PC-9 (cell line): Measurements from ENCODE around the gene XYLB. TPM values are rescaled to one million over a fixed set of nuclear protein-coding genes. Genes with fewer than 3 reads are reported as not detected.

ENCODE experiments used
- BruUV-seq: library from RNA; stranded (reverse); fragments of 400-500 nt; replicated peaks from 2 replicates; lab custom pipeline; 2021; lab: Mats Ljungman, UMichigan
- CTCF ChIA-PET: fragments of 300-600 bp; sonication (Branson Sonifier 250); formaldehyde crosslinking; loops from one replicate; lab custom pipeline; 2022; ENCODE audit warnings: antibody characterized with exemption; lab: Charles Lee
- POLR2A ChIA-PET: fragments of 300-600 bp; sonication (Branson Sonifier 250); formaldehyde crosslinking; loops from one replicate; lab custom pipeline; 2022; ENCODE audit warnings: antibody characterized with exemption; ENCODE audit not compliant: unreplicated experiment; lab: Charles Lee
- DNase-seq, 2 experiments: peaks; one replicate each; pipeline versions ENCODE4 v3.0.0 to v3.0.0-alpha.2; 2015 to 2022; ENCODE audit warnings: mixed read lengths in 1 of 2
- H2AFZ ChIP-seq: fragments of 200-600 bp; sonication (generic); 2 replicates; pipeline ENCODE4 v1.8.1; 2017; ENCODE audit warnings: antibody characterized with exemption
- H3F3A ChIP-seq: fragments of 200-600 bp; sonication (generic); 2 replicates; pipeline ENCODE4 v1.8.1; 2017; ENCODE audit warnings: antibody characterized with exemption, mild to moderate bottlenecking, low read depth; ENCODE audit not compliant: insufficient read depth
- H3K27ac ChIP-seq: fragments of 200-600 bp; sonication (generic); 2 replicates; pipeline ENCODE4 v1.6.1; 2016; ENCODE audit warnings: mixed run types
- H3K27me3 ChIP-seq: fragments of 200-600 bp; sonication (generic); 2 replicates; pipeline ENCODE4 v1.6.1; 2016; ENCODE audit warnings: low read depth, mixed run types; ENCODE audit not compliant: insufficient read depth
- H3K36me3 ChIP-seq: fragments of 200-600 bp; sonication (generic); 2 replicates; pipeline ENCODE4 v1.6.1; 2016; ENCODE audit warnings: low read depth, mixed run types
- H3K4me1 ChIP-seq: fragments of 200-600 bp; sonication (generic); replicated peaks from 2 replicates; pipeline ENCODE4 v1.6.1; 2016; ENCODE audit warnings: mixed run types; ENCODE audit not compliant: insufficient read depth
- H3K4me2 ChIP-seq: fragments of 200-600 bp; sonication (generic); 2 replicates; pipeline ENCODE4 v1.6.1; 2017; ENCODE audit warnings: mixed run types
- H3K4me3 ChIP-seq: fragments of 200-600 bp; sonication (generic); 2 replicates; pipeline ENCODE4 v1.6.1; 2016; ENCODE audit warnings: mixed run types
- H3K79me2 ChIP-seq: fragments of 200-600 bp; sonication (generic); 2 replicates; pipeline ENCODE4 v1.6.1; 2017; ENCODE audit warnings: low read depth, mixed run types
- H3K9me2 ChIP-seq: fragments of 200-600 bp; sonication (generic); 2 replicates; pipeline ENCODE4 v1.8.1; 2017; ENCODE audit warnings: mild to moderate bottlenecking; ENCODE audit not compliant: insufficient read depth
- H3K9me3 ChIP-seq: fragments of 200-600 bp; sonication (generic); 2 replicates; pipeline ENCODE4 v1.8.1; 2016; ENCODE audit warnings: low read depth; ENCODE audit not compliant: insufficient read depth
- H4K20me1 ChIP-seq: fragments of 200-600 bp; sonication (generic); 2 replicates; pipeline ENCODE4 v1.8.1; 2017; ENCODE audit not compliant: insufficient read depth
- EZH2 ChIP-seq: fragments of 200-600 bp; sonication (generic); IDR thresholded peaks from 2 replicates; pipeline ENCODE4 v1.8.0; 2017; ENCODE audit warnings: antibody characterized with exemption, low read depth
- intact Hi-C: fragments of 100-400 bp; cut with micrococcal nuclease; formaldehyde crosslinking; loops from one replicate; pipeline ENCODE4 v1.10.0; 2022; ENCODE audit not compliant: unreplicated experiment
- total RNA-seq: library from RNA; stranded (reverse); gene quantifications from 2 replicates; pipeline ENCODE4 v1.2.3, GENCODE V29; 2021
- TF ChIP-seq, protein P1 (sequence below): fragments of 200-600 bp; sonication (generic); conservative IDR thresholded peaks from 2 replicates; pipeline ENCODE4 v1.6.1; 2017; ENCODE audit warnings: mixed run types, antibody characterized with exemption, mild to moderate bottlenecking, moderate library complexity

Gene XYLB
- total RNA-seq, 1 experiment from 2014 or later: 2.4 TPM

DNA sequence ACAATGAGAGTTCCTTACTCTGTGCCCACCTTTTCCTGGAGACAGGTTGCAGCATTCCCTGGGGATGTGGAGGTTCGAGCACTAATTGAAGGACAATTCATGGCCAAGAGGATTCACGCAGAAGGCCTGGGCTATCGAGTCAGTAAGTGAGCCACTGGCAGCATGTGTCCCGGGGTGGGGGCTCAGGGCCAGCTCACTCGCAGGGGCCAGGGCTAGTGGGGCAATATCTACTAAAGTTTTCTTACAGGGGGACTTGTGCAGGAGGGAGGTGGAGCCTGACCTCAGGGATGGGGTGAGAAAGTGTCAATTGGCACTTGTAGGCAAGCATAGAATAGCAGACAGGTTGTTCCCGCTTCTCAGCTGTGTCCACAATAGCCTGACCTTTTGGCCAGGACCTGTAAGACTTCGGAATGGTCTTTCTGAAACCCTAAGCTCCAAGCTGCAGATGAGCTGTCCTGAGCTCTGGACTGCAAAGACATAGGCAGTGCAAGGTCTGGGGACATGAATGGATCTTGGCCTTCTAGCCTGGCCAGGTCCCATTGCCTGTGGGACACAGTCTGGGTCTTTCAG lies 32.7 kb downstream of the XYLB start:
- no TSS peak for BruUV-seq
- Histone ChIP-seq H3F3A (no peaks in the 10 kb centered on the region), H2AFZ (no peak overlapping the region), H3K4me1 (no peaks in the 10 kb centered on the region), H4K20me1 (no peaks in the 10 kb centered on the region), H3K4me3 (no peak overlapping the region), H3K27me3 (no peaks in the 10 kb centered on the region), H3K9me3 (no peaks in the 10 kb centered on the region), H3K79me2 (no peaks in the 10 kb centered on the region), H3K36me3 (no peaks in the 10 kb centered on the region), H3K9me2 (no peaks in the 10 kb centered on the region), H3K27ac (no peak overlapping the region), H3K4me2 (no peak overlapping the region)
- TF ChIP-seq EZH2: no peak
- TF ChIP-seq, protein P1, sequence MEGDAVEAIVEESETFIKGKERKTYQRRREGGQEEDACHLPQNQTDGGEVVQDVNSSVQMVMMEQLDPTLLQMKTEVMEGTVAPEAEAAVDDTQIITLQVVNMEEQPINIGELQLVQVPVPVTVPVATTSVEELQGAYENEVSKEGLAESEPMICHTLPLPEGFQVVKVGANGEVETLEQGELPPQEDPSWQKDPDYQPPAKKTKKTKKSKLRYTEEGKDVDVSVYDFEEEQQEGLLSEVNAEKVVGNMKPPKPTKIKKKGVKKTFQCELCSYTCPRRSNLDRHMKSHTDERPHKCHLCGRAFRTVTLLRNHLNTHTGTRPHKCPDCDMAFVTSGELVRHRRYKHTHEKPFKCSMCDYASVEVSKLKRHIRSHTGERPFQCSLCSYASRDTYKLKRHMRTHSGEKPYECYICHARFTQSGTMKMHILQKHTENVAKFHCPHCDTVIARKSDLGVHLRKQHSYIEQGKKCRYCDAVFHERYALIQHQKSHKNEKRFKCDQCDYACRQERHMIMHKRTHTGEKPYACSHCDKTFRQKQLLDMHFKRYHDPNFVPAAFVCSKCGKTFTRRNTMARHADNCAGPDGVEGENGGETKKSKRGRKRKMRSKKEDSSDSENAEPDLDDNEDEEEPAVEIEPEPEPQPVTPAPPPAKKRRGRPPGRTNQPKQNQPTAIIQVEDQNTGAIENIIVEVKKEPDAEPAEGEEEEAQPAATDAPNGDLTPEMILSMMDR: no peak
- intact Hi-C loops: no loop called here
- DNase-seq: no peak
- ChIA-PET POLR2A (no interaction called here), CTCF (no interaction called here)

DNA sequence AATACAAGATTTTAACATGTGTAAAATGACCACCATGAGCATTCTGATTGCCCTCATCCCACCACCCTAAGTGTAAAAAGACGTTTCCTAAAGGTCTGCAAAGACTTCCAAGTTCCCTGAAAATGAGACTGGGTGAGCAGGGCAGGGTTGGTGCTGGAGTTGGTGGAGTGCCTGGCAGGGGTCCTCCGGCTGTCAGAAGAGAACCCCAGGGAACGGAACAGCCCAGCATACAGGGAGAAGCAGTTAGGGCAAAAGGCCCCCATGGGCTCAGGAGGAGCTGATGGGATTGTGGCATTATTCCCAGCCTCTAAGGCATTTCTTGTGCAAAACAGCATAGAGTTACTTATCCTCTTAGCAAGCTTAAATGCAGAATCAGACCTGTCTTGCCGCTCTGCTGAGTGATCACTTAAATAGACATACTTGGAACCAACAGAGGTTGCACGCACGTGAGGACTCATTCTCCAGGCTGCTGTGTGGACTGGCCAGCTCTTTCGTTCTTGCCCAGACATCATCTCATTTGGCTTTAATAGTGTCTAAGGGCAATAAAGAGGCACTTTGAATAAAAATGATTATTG lies 36.0 kb downstream of the XYLB start:
- no TSS peak for BruUV-seq
- no peak for TF ChIP-seq EZH2
- TF ChIP-seq, protein P1: no peak
- DNase-seq: no peak
- H2AFZ ChIP-seq: no peak overlapping the region
- H3K9me2 ChIP-seq: no peaks in the 10 kb centered on the region
- no peaks in the 10 kb centered on the region; the same call in 1 of the 2 replicates for H3K9me3 ChIP-seq
- H3K79me2 ChIP-seq: no peaks in the 10 kb centered on the region
- no peaks in the 10 kb centered on the region for H3K27me3 ChIP-seq
- H3K4me3 ChIP-seq: no peak overlapping the region
- POLR2A ChIA-PET: no interaction called here
- no peaks in the 10 kb centered on the region for H4K20me1 ChIP-seq
- H3K4me1 ChIP-seq: no peaks in the 10 kb centered on the region
- CTCF ChIA-PET: no interaction called here
- H3K36me3 ChIP-seq: no peaks in the 10 kb centered on the region
- no peak overlapping the region for H3K27ac ChIP-seq
- no peaks in the 10 kb centered on the region for H3F3A ChIP-seq
- H3K4me2 ChIP-seq: no peak overlapping the region
- intact Hi-C loops: no loop called here

DNA sequence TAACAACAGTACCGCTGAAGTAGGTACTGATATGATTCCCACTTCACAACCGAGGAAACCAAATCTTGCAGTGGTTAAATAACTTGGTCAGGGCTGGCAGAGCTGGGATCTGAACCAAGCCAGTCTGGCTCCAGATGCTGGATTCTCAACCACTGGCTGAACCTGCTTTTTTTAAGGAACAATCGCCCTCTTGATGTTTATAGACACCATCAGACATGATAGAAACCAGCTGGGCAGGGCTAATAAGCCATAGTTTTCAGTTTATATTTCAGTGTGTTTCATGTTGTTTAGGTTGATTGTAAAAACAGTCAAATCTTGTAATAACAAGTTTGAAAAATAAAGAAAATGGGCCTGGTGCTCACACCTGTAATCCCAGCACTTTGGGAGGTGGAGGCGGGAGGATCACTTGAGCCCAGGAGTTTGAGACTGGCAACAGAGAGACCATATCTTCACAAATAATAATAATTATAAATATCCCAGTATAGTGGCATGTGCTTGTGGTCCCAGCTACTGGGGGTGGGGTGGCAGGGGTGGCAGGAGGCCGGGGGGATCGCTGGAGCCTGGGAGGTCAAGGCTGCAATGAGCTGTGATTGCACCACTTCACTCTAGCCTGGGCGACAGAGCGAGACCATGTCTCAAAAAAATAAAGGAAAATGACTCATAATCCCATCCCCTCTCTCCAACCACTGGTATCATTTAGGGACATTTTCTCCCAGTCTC lies 36.7 kb downstream of the XYLB start:
- no TSS peak for BruUV-seq
- ChIA-PET POLR2A (no interaction called here), CTCF (no interaction called here)

More for the DNA sequence above, 36.7 kb downstream of the XYLB start:
- no peak for TF ChIP-seq EZH2
- TF ChIP-seq, protein P1: no peak
- DNase-seq: no peak
- Histone ChIP-seq H2AFZ (no peak overlapping the region), H3K4me1 (no peaks in the 10 kb centered on the region), H3K9me3 (no peaks in the 10 kb centered on the region; the same call in 1 of the 2 replicates), H3K4me2 (no peak overlapping the region), H3K79me2 (no peaks in the 10 kb centered on the region), H4K20me1 (no peaks in the 10 kb centered on the region), H3K36me3 (no peaks in the 10 kb centered on the region), H3K4me3 (no peak overlapping the region), H3F3A (no peaks in the 10 kb centered on the region), H3K27me3 (no peaks in the 10 kb centered on the region), H3K27ac (no peak overlapping the region), H3K9me2 (no peaks in the 10 kb centered on the region)
- intact Hi-C loops: no loop called here
